GM23338 (cell line): ENCODE data around the gene KICS2.

Experiments
- CREB1 ChIP-seq: fragments of 250-450 bp; sonication (Bioruptor Pico); IDR thresholded peaks from 2 replicates; pipeline ENCODE4 v1.5.0; 2020; ENCODE audit warnings: low read depth, mild to moderate bottlenecking, moderate library complexity
- CTCF ChIP-seq, 2 experiments: fragments of 200-600 bp in 1 of 2; sonication (generic) in 1 of 2; conservative IDR thresholded peaks; 2 replicates each; pipeline versions ENCODE4 v1.5.1 to v1.6.1; 2016 to 2017; ENCODE audit warnings: antibody characterized with exemption in 2 of 2, low read depth in 2 of 2, mild to moderate bottlenecking in 2 of 2, moderate library complexity in 1 of 2
- EZH2phosphoT487 ChIP-seq: fragments of 200-600 bp; sonication (generic); IDR thresholded peaks from one replicate; pipeline ENCODE4 v1.8.1; 2018; ENCODE audit warnings: antibody characterized with exemption; ENCODE audit not compliant: unreplicated experiment
- NANOG ChIP-seq: IDR thresholded peaks from 2 replicates; pipeline ENCODE4 v1.6.1; 2016; ENCODE audit warnings: antibody characterized with exemption, borderline replicate concordance
- POLR2AphosphoS5 ChIP-seq: IDR thresholded peaks from 2 replicates; pipeline ENCODE4 v1.6.1; 2016; ENCODE audit warnings: antibody characterized with exemption, low read depth
- TF ChIP-seq, protein P1 (sequence below): IDR thresholded peaks from one replicate; pipeline ENCODE4 v1.6.1; 2018; ENCODE audit warnings: antibody characterized with exemption; ENCODE audit not compliant: unreplicated experiment
- TF ChIP-seq, protein P2 (sequence below): IDR thresholded peaks from 2 replicates; pipeline ENCODE4 v1.6.1; 2016; ENCODE audit warnings: antibody characterized with exemption

GRCh38 chr12:64229240-64229639 lies 7.1 kb upstream of the KICS2 start:
- TF ChIP-seq CREB1 (CRISPR knock-in tag) = no peak
- TF ChIP-seq CTCF (conservative IDR thresholded peaks at IDR 0.05; ENCODE audit: low read depth in 2 of 2) = no peak
- TF ChIP-seq NANOG = no peak
- no peak for TF ChIP-seq POLR2AphosphoS5
- TF ChIP-seq, protein P1, sequence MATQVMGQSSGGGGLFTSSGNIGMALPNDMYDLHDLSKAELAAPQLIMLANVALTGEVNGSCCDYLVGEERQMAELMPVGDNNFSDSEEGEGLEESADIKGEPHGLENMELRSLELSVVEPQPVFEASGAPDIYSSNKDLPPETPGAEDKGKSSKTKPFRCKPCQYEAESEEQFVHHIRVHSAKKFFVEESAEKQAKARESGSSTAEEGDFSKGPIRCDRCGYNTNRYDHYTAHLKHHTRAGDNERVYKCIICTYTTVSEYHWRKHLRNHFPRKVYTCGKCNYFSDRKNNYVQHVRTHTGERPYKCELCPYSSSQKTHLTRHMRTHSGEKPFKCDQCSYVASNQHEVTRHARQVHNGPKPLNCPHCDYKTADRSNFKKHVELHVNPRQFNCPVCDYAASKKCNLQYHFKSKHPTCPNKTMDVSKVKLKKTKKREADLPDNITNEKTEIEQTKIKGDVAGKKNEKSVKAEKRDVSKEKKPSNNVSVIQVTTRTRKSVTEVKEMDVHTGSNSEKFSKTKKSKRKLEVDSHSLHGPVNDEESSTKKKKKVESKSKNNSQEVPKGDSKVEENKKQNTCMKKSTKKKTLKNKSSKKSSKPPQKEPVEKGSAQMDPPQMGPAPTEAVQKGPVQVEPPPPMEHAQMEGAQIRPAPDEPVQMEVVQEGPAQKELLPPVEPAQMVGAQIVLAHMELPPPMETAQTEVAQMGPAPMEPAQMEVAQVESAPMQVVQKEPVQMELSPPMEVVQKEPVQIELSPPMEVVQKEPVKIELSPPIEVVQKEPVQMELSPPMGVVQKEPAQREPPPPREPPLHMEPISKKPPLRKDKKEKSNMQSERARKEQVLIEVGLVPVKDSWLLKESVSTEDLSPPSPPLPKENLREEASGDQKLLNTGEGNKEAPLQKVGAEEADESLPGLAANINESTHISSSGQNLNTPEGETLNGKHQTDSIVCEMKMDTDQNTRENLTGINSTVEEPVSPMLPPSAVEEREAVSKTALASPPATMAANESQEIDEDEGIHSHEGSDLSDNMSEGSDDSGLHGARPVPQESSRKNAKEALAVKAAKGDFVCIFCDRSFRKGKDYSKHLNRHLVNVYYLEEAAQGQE = no peak
- TF ChIP-seq, protein P2, sequence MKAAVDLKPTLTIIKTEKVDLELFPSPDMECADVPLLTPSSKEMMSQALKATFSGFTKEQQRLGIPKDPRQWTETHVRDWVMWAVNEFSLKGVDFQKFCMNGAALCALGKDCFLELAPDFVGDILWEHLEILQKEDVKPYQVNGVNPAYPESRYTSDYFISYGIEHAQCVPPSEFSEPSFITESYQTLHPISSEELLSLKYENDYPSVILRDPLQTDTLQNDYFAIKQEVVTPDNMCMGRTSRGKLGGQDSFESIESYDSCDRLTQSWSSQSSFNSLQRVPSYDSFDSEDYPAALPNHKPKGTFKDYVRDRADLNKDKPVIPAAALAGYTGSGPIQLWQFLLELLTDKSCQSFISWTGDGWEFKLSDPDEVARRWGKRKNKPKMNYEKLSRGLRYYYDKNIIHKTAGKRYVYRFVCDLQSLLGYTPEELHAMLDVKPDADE = no peak
- TF ChIP-seq EZH2phosphoT487 = no peak
